Caki2 (cell line): ENCODE results near the gene DNAH8. TPM values are rescaled to one million over a fixed set of nuclear protein-coding genes. Genes with fewer than 3 reads are reported as not detected.

ENCODE experiments used
- DNase-seq: peaks from one replicate; pipeline ENCODE4 v3.0.0-alpha.2; 2015; ENCODE audit warnings: low read depth
- in situ Hi-C: cut with HindIII; loops from 2 replicates; pipeline ENCODE4 v1.10.0; 2016; ENCODE audit warnings: low sequenced_read_pairs, low pct_unique_long_range_greater_than_20kb, mixed read lengths
- total RNA-seq: library from RNA; depleted of rRNA; stranded (reverse); fragments of >200 nt; shearing (Covaris generic); gene quantifications from 2 replicates; pipeline ENCODE4 v1.2.3, GENCODE V29; 2014; ENCODE audit warnings: low replicate concordance

The DNAH8 gene
- total RNA-seq, 1 experiment from 2014 or later, result not detected

DNA sequence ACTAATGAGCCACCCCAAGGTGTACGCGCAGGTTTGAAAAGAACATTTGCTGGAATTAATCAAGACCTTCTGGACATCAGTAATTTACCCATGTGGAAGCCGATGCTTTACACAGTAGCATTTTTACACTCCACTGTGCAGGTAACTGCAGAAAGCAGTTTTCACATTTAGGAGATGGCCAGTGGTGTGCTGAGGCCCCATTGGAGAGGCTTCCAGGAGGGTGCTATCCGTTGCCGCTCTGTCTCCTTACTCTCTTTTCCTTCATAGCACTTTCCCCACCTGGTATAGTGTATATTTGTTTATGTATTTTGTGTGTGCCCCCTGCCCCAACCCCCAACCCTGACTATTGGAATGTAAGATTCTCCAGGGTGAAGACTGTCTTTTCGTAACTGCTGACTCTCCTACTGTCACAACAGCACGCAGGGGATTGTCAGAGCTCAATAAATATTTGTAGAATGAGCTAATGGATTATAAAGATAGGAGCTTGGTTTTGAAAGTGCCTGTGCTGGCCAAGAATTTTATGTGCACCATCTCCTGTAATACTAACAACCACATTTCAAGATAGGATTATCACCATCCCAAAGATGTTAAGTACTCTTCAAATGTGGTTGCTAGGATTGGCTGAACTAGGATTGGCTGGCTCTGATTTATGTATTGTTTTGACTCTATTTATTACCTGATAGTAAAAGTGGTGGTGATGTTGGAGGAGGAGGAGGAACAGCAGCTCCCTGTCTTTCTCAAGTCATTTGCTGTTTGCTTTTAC, 259.5 kb downstream of the DNAH8 start:
- no peak for DNase-seq
- in situ Hi-C loops, result no loop called here

DNA sequence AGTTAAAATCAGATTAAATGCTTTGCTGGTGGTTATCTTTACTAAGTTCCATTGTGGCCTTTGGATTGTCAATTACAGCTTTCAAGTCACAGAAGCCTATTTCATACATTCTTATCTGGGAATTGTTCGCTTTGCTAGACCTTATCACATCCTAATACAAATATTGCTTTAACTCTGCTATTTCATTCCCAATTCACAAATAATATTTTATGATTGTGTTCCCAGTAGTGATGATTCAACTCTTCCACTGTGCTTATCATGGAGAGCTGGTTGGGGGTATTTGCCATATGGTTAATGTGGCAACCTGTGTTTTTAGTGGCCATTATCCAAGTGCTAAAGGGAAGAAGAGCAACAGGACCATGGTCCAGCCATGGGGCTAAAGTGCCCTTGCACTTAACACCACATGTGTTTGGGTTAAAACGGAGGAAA, 260.5 kb downstream of the DNAH8 start:
- no peak for DNase-seq

DNA sequence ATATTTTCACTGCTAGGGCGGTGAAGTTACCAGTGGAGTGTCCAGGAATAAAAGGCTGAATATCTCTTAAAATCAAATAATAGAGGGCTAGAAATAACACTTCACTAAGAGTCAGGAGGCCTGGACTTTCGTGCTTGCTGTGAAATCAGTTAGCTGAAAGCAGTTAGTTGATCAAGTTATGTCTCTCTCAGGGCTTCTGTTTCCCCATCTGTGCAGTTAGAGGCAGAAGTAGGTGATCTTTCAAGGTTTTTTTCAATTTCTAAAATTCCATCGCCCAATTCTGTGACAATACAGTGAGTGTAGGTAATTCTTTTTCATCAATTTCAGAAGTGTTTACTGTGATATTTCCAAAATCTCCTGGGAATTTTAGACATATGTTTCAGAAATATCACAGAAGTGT, 260.9 kb downstream of the DNAH8 start:
- in situ Hi-C loops, result no loop called here
- no peak for DNase-seq

More for the DNA sequence above, 260.5 kb downstream of the DNAH8 start:
- in situ Hi-C loops, result no loop called here

DNA sequence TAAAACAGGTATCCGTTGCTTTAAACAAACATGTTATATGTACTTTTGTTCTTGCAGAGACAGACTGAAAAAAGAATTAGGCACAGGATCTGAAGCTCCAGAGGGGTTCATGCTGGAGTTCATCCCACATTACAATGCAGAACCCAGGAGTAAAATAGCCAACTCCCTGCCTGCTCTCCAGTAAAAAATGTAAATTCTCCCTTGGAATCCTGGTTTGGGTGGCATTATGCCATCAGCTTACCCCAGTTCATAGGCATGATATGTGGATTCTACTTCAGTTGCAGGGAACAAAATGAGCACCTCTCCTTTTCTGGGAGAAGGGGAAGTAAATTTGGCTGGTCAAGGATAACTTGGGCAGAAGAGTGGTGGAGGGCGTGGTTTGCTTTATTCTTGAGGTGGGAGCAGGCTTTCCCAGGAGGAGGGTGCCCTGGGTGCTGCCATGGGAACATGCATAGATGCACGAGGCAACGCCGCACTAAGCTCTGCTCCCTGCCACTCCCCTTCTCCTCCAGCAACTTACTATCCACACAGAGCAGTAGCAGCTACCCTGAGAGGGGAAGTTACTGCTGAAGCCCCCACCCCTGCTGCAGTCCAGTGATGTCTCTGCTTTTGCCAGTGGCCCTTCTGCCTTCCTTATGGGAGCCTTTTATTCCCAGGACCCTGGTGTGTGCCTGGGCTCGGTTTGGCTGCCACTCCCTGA, 261.8 kb downstream of the DNAH8 start:
- in situ Hi-C loops, result no loop called here
- DNase-seq, result no peak

DNA sequence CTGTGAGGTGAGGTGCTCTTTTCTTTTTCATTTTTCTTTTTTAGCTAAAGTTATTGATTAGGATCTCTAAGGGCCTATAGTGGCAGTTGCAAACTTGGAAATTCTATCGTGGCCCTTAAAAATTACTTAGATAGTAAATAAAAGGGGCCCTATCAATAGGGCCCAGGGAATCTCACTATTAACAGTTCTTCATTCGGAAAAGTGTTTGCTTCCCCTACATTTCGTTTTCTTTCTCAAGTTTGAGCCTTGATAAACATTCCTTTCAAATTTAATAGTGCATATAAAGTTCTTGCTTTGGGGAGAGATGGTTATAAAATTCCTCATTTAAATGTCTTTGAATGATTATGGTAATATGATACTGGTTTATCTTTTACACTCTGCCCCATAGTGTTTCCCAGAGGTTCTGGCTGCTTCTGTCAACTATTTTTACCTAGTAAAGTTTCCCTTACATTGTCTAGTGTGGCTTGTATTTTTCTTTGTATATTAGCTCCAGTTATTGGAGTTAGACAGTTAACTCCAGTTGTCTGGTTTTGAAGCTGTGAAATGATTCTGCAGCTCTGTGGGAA, 263.1 kb downstream of the DNAH8 start:
- no peak for DNase-seq
- in situ Hi-C loops, result no loop called here

DNA sequence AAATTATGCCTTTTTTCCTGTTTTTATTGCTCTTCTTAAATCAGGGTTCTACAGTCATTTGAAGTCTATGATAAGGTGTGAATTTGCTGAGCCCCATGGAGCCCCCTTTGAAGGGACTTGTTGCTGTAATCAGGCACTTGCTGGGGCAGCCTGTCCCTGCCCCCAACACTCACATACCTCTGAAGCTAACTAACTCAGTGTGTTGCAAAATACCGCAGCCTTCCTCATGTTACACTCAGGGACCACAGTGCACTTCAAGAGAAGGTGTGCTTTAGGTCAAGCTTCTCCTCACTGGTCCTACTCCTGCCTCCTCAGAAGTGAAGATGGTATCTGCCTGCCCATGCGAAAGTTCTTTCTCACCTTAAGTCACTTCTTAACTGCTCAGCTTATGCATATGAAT, 267.4 kb downstream of the DNAH8 start:
- DNase-seq, result no peak
- in situ Hi-C loops, result no loop called here

DNA sequence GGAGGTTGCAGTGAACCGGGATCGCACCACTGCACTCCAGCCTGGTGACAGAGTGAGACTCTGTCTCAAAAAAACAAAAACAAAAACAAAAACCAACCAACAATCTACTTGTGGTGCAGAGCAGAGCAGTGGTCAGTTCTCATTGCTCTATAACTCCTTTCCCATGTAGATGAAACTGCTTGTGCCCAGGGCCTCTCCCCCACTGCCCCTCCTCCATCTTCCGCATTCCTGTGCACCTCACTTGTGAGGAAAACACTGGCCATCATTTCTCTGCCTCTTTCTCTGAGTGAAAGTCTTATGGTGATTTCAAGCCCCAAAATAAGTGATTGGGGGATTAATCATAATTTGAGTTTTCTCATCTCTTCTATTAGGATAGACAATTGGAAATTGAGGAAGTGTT, 269.6 kb downstream of the DNAH8 start:
- in situ Hi-C loops, result no loop called here
- DNase-seq, result no peak

DNA sequence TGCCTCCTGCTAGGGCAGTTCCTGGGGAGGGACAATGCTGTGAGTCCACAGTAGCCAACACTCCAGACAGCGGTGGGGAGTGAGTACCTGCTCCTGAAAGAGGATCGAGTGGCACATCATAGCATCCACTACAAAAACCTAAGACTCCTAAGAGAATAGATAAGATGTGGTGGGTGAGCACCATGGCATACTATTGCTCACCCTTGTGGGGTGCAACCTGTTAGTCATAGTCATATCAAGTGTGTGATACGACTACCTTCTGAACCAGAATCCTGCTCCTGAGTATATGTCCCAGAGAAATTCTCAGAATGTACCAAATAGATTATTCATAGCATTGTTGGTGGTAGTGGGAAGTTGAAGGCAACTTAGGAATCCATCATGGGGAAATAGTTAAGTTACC, 270.7 kb downstream of the DNAH8 start:
- DNase-seq, result no peak
- in situ Hi-C loops, result no loop called here

DNA sequence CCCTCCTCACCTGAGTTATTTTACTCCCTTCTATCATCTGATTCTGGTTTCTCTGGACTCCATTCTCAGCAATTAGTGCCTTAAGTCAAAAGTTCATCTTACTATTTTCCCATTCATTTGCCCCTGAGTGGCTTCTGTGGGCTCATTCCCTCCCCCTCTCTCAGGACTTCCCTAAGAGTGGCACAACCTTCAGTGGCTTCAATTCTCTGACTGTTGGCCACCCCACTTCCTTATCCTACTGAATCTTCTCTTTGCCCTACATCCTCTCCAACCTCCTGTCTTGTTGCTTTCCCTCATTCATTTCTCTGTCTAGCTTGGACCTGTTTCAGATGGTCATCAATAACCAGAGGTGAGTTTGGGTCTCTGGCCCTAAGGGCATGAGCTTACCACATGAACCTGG, 272.4 kb downstream of the DNAH8 start:
- in situ Hi-C loops, result no loop called here
- no peak for DNase-seq

DNA sequence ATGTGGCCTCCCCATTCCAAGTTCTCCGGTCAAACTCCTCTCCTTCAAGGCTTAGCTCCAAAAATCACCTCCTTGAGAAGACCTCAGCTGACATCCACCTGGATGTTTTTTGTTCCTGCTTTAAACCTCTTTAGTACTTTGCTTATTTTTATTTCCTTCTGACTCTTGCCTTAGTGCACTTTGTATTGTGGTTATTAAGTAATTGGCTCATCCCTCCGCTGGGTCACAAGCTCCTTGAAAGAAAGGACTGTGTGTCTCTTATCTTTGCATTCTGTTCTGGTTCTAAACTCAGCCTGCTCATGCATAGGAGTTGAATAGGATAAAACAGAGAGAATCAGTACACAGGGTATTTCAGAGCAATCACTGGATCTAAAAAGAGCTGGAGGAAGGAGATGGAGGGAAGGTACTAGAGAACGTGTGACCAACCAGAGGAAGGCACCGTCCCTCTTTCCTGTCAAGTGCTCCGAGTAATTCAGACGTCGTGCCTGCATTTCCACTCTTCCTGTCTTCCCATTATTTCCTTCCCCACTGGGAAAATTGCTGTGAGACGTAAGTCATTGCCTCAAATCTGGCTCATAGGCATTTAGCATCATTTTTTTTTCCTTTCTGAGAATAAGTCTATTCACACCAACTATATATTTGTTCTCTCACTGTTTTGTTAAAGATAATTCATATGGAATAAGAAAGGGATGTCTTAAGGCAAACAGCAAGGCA, 273.8 kb downstream of the DNAH8 start:
- in situ Hi-C loops, result no loop called here
- DNase-seq, result no peak

DNA sequence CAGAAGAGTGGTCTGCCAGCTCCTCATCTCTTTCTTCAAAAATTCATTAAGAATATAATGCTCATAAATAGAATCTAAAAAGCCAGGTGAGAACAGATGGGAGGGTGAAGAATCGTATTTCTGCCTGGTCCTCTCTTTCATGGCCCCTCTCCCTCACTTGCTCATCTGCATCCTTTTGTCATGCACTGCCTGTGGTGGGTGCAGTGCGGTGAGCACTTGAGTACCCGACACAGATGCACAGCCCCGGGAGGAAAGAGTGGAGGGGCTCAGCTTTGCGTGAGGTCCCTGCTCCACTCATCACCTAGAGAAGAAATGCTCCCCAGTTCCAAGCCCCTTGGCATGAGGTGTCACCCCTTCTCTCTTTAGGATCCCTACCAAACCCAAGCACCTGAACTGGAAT, 275.4 kb downstream of the DNAH8 start:
- in situ Hi-C loops, result no loop called here
- no peak for DNase-seq

DNA sequence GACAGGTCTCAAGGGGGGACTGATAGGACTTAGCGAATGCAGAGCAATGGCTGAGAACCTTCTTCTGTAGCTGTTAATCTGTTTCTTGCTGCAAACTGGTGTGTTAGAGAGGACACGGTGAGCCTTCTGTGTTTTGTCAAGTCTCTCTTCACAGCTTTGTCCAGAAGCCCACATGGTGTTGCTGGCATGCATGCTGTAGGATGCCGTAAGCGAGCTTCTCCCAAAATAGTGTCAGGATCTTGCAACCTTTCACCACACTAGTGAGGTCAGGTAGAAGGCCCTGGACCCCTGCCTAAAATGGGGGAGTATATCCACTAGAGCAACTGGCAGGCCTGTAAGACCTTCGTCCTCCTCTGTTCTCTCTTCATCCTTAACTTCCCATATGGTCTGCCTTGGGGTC, 281.6 kb downstream of the DNAH8 start:
- in situ Hi-C loops, result no loop called here
- no peak for DNase-seq

DNA sequence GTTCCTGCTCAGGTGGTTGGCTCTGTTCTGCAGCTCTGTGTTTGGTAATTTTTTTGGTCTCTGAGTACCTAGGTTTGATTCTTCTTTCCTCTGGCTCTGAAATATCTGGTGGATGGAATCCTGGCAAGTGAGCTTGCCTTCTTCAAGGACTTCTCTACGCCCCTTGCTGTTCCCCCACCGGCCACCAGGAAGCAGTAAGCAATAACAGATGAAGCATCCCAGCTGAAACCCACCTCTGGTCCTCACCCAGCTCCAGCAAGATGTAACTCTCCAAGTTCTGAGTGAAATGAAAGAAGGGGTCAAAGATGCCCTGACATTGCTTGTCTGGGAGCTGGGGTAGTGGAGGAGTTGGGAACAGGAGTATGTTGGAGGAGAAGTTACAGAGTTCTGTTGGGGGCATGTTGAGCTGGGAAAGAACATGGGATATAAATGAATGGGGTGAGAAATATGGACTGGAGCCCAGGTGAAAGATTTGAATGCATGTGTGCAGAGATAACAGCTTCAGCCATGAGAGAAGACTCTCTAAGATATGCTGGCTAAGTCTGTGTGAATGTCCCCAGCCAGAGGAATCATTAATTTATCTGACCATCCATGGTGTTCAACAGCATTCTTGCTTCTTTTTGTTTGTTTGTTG, 282.1 kb downstream of the DNAH8 start:
- in situ Hi-C loops, result no loop called here
- DNase-seq, result no peak

DNA sequence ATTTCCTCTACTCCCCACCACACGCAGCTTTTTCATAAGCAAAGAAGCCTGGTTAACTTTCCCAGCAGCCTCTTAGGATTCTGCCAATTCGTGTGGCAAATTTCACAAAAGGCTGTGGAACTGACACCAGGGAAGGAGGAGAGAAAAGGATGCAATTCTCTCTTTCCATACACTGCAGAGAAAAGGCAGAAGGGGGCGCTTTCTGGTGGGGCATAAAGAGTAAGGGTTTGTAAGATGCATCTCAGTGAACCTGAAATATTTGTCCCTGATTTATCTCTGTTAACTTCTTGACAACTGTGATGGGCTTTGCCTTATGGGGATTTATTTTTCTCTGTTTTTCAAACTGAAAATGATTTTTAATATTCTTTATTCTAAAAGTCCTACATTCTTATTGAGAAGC, 288.0 kb downstream of the DNAH8 start:
- no peak for DNase-seq
- in situ Hi-C loops, result no loop called here

DNA sequence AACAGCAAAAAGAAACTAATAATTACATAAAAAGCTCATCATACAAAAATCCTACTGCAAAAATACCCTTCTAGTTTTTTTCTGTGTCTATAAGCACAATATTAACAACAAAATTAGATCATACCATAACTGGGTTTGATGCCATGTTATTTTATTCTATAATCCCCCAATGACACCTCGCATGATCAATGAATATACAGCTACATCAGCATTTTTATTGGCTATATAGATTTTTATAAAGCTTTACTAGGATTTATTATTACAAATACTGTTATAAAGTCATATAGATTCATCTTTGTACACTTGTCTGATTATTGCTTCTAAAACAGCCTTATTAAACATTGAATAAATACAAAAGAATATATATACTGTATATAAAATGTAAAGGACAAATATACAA, 288.4 kb downstream of the DNAH8 start:
- in situ Hi-C loops, result no loop called here
- no peak for DNase-seq

DNA sequence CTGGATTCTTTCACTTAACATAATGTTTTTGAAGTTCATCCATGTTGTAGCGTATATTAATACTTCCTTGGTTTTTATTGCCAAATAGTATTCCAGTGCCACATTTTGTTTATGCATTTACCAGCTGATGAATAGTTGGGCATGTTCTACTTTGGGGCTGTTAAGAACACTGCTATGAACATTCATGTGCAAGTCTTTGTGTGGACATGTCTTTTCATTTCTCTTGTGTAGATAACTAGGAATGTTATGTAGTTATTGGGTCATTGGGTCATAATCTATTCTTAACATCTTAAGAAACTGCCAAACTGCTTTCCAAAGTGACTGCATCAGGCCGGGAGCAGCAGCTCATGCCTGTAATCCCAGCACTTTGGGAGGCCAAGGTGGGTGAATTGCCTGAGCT, 289.7 kb downstream of the DNAH8 start:
- in situ Hi-C loops, result no loop called here
- DNase-seq, result no peak

DNA sequence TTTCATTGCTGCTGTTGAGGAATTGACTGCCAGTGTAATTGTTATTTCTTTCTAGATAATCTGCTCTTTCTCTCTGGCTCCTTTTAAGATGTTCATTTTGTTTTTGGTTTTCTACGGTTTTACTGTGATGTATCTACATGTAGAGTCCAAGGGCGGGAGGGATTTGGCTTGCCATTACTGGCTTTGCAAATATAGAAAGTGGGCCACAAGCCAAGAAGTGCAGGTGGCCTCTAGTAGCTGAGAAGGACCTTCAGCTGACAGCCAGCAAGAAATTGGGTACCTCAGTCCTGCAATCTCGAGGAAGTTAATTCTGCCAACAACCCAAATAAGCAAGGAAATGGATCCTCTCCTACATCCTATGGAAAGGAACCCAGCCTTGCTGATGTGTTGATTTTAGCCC, 290.7 kb downstream of the DNAH8 start:
- DNase-seq, result no peak
- in situ Hi-C loops, result no loop called here

DNA sequence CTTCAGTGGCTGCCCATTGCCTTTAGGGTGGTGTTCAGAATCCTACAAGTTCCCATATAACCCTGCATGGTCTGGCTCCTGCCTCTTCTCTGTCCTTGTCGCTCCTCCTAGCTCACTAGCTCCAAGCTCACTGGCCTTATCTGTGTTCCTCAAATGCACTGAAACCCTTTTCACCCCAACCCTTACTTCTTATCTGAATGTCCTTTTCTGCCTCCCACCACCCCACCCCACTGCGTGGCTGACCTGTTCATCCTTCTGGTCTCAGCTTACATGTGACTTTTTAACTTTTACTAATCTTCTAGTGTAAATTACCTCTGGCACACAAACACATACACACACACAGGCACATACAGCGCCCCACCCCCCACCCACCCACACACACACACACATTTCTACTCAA, 292.5 kb downstream of the DNAH8 start:
- in situ Hi-C loops, result no loop called here
- no peak for DNase-seq

DNA sequence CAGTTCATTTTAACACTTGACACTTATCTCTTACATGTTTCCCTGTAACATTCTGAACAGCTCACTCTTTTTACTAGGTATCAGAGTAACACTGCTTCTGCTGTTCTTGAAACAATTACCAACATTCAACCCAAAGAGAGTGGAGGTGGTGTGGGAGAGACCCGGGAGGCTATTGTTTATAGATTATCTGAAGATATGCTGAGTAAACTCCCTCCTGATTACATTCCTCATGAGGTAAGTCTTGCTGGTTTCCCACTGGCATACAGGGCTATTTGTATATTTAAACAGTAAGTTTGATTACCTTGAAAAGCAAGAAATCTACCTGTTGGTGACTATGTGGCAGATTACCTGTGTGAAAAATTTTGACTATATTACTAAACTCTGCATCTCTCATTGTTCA, 293.6 kb downstream of the DNAH8 start:
- in situ Hi-C loops, result no loop called here

More for the DNA sequence above, 293.6 kb downstream of the DNAH8 start:
- DNase-seq, result no peak
